RKO (cell line): ENCODE measurements around the gene TTL.
"Not testable (repeated sequence)": the region's sequence is repeated elsewhere in the genome, so short reads cannot be mapped to it uniquely, and the experiment has no call there.

Experiments
- DNase-seq: peaks from one replicate; pipeline ENCODE4 v3.0.0-alpha.2; 2016; ENCODE audit warnings: low spot score

The TTL gene

GRCh38 chr2:112520234-112520783, 38.4 kb downstream of the TTL start:
- no peak for DNase-seq

- DNase-seq = no peak
These were observed 41.4 kb downstream of the TTL start for GRCh38 chr2:112523291-112523777.

GRCh38 chr2:112524276-112524675, 42.3 kb downstream of the TTL start:
- not testable (repeated sequence) for DNase-seq

DNA sequence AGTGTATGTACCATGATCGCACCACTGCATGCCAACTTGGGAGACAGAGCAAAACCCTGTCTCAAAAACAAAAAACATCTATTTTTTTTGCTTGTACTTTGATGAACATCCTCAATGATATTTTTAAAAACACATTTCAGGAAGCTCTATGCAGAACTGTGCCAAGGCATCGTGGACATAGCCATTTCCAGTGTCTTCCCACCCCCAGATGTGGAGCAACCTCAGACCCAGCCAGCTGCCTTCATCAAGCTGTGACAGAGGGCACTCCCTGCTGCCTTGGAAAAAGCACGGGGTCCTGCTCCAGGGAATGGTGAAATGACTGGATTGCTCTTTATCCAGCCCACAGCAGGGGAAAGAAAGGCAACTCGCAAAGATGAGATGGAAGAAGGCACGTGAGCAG, 46.6 kb downstream of the TTL start:
- DNase-seq = no peak

- no peak for DNase-seq
These were observed 47.8 kb downstream of the TTL start for GRCh38 chr2:112529757-112530156.

DNA sequence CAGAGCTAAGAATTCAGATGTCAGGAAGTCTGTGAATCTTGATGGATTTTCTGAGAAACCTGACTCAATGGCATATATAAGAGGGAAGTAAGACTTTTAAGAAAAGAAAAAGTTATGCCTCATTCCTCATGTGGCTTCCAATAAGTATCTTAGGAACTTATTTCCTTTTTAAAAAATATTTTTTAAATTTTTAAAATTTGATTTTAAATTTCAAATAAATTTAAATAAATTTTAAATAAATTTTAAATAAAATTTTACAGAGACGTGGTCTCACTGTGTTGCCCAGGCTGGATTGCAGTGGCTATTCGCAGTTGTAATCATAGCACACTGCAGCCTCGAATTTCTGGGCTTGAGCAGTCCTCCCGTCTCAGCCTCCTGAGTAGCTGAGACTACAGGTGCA, 48.8 kb downstream of the TTL start:
- no peak for DNase-seq

DNA sequence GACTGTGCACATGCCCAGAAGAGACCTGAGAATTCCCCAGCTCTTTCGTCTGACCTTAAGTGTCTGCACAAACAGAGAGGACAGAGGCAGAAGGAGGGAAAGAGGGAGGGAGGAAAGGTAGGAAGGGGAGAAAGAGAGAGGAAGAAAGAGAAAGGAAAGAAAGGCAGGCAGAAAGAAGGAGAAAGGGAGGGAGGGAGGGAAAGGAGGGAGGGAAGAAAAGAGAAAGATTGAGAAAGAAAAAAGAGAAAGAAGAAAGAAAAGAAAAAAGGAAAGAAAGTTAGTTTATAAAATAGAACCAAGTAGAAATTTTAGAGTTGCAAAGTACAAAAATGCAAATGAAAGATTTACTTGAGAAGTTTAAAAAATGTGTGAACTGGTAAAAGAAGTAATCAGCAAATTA, 52.9 kb downstream of the TTL start:
- DNase-seq = no peak

- not testable (repeated sequence) for DNase-seq
These were observed 54.7 kb downstream of the TTL start for GRCh38 chr2:112536665-112537064.

DNA sequence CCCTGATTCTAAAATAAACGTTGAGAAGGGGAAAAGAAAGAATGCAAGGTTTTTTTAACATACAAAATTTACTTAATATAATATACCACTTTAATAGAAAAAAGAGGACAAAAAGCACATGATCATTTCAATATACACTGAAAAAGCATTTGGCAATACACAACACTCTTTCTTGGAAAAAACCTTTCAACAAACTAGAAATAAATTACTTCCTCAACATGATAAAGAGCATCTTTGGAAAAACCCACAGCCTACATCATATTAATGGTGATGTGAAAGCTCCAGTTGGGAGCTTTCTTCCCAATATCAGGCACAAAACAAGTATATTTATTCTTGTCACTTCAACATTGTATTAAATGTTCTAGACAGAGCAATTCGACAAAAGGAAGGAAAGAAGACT, 57.4 kb downstream of the TTL start:
- no peak for DNase-seq

DNA sequence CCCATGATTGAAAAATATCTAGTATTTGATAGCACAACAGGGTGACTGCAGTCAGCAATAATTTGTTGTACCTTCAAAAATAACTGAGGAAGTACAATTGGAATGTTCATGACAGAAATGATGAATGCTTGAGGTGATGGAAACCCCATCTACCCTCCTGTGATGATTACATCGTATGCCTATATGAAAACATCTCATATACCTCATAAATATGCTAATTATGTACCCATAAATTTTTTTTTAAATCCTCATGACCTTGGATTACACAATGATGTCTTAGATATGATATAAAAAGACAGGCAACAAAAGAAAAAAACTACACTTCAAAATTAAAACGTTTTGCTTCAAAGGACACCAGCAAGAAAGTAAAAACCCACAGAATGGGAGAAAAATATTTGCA, 59.0 kb downstream of the TTL start:
- peak; percentile 33 for DNase-seq

- DNase-seq = peak; percentile 81
These were observed 59.6 kb downstream of the TTL start for GRCh38 chr2:112541315-112542122.

DNA sequence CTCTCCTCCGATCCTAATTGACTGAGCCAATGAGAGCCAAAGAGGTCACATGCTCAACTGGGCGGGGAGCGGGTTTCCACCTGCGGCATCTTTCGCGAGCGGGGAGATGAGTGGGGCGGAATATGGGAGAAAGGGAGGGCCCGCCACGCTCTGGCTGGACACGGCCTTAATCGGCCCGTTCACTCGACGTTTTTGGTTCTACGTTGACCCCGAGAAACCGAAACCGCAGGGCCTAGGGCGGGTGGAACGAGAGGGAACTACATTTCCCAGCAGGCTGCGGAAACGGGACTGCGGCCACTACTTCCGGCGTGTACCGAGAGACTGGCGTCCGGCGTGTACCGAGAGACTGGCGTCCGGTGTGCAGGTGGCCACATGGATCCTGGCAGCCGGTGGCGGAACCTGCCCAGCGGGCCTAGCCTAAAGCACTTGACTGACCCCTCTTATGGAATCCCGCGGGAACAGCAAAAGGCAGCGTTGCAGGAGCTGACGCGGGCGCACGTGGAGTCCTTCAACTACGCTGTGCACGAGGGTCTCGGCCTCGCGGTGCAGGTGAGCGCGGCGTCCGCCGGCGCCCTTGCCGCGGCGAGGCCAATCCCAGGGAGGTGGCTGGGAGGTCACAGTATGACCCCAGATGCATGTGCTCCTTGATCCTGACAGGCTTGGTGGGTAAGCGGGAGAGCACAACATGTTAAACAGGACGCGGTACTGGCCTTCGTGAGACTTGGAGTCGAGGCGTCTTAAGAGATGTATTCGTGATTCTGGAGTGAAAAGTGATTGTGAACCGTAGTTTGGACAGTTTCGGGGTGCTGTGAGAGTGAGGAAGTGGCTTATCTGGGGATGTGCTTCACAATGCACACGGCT, 60.4 kb downstream of the TTL start, which contains the start of gene POLR1B:
TSS of gene POLR1B (plus strand) at position 343 of the 861 bp plus-strand sequence. CDS start at position 373, 30 bp downstream.
- peak; percentile 92 for DNase-seq

- DNase-seq = peak; percentile 68
These were observed 61.2 kb downstream of the TTL start for GRCh38 chr2:112542984-112543661.

GRCh38 chr2:112547333-112547732, 65.4 kb downstream of the TTL start:
- DNase-seq = no peak

GRCh38 chr2:112548980-112549379, 67.0 kb downstream of the TTL start:
- no peak for DNase-seq

GRCh38 chr2:112566104-112566503, 84.1 kb downstream of the TTL start:
- DNase-seq = no peak

GRCh38 chr2:112566508-112566907, 84.6 kb downstream of the TTL start:
- not testable (repeated sequence) for DNase-seq

- DNase-seq = no peak
These were observed 90.0 kb downstream of the TTL start for GRCh38 chr2:112572005-112572404.

GRCh38 chr2:112577756-112578155, 95.8 kb downstream of the TTL start:
- DNase-seq = peak; percentile 25

DNA sequence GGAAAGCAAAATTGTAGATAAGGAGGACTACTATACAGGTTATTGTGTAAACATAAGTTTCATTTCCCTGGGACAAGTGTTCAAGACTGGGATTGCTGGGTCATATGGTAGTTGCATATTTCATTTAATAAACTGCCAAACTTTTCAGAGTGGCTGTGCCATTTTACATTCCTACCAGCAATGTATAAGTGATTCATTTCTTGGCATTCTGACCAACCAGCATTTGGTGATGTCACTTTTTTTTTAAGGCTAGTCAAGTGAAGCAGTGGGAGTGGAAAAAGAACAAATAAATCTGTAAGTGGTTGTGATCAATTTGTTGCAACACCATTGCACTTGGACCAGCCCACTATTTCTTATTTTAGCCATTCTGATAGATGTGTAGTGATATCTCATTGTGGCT, 97.3 kb downstream of the TTL start:
- peak; percentile 87 for DNase-seq

DNA sequence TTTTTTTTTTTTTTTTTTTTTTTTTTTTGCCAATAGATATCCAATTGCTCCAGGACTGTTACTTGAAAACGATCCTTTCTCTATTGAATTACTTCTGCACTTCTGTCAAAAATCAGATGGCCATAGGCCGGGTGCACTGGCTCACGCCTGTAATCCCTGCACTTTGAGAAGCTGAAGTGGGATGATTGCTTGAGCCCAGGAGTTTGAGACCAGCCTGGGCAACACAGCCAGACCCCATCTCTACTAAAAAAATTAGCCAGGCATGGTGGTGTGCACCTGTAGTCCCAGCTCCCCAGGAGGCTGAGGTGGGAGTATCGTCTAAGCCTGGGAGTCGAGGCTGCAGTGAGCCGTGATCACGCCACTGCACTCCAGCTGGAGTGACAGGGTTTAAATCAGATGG, 98.1 kb downstream of the TTL start:
- DNase-seq = no peak

DNA sequence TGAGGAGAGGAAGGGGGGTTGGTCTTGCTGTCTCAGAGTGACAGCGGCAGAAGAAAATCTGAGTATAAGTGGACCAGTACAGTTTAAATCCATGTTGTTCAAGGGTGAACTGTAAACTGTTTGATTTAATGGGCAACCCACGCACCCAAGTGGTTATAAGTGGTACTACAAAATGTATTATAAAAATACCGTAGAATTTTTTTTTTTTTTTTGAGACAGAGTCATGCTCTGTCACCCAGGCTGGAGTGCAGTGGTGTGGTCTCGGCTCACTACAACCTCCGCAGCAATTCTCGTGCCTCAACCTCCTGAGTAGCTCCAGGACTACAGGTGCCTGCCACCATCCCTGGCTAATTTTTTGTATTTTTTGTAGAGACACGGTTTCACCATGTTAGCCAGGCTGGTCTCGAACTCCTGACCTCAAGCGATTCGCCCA, 100.4 kb downstream of the TTL start:
- peak; percentile 86 for DNase-seq
